ENCODE data around the gene ENTPD6.

Gene ENTPD6

DNA sequence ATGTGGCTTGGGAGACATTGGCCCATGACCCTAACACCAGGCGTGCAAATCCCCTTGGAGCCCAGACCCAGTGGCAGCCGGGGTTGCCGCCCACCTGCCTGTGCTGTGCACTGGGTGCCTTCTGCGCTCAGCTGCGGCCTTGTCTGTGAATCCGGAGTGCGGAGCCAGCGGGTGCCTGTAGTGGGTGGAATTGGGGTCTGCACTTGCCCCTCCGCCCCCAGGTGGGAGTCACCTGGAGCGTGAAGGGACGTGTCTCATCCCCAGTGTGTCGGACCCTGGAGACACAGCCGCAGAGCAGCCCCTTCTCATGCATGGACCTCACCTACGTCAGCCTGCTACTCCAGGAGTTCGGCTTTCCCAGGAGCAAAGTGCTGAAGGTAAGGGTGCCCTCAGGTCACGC lies 29.4 kb downstream of the ENTPD6 start:
- Mint-ChIP-seq H3K36me3 (ENCODE audit: low read depth) (no peaks in the 10 kb centered on the region), H3K27me3 (ENCODE audit: low read depth) (no peaks in the 10 kb centered on the region), H3K27ac (no peak overlapping the region), H3K9me3 (no peaks in the 10 kb centered on the region), H3K4me1 (peaks cover 7% of the 10 kb centered on the region), H3K4me3 (no peak overlapping the region)
- no peak for TF ChIP-seq CTCF (IDR thresholded peaks at IDR 0.05; ENCODE audit: unreplicated experiment in 3 of 3)

- no peak for TF ChIP-seq CTCF (IDR thresholded peaks at IDR 0.05; ENCODE audit: unreplicated experiment in 3 of 3)
- Mint-ChIP-seq H3K4me1 (peaks cover 12% of the 10 kb centered on the region), H3K27me3 (ENCODE audit: low read depth) (no peaks in the 10 kb centered on the region), H3K4me3 (no peak overlapping the region), H3K36me3 (ENCODE audit: low read depth) (no peaks in the 10 kb centered on the region), H3K27ac (no peak overlapping the region), H3K9me3 (no peaks in the 10 kb centered on the region)
Measured at GRCh38 chr20:25225642-25226432, 30.3 kb downstream of the ENTPD6 start.

DNA sequence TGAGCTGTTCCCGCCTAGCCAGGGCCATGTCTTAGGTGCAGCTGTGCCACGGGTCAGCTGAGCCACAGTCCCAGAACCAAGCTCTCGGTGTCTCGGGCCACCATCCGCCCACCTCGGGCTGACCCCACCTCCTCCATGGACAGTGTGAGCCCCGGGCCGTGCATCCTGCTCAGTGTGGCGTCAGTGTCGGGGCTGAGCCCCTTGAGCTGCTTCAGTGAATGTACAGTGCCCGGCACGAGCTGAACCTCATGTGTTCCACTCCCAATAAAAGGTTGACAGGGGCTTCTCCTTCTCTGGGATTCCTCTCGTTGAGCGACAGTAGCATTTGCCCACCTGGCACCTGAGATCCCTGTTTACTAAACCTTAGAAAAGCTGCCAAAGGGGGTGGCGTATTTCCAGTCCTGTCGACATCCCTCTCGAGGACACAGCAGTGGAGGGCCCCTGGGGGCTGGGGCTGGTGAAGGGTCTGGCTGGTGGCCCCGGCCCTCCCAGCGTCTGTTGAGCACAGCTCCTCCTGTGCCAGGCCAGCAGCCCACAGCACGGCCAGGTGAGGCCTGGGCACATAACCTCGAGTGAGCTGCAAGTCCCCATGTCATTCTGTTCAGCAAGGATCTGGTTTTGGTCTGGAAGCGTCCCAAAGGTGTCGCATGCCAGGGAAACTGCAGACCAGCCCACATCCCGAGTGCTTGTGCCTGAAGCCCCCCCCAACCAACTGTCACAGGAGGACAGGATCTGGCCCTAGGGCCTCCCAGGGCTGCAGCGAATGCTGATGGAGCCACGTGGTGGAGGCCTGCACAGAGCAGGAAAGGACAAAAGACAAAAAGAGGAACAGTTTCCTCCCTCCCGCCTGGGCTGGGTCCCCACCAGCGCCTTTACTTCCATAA lies 31.2 kb downstream of the ENTPD6 start:
- no peaks in the 10 kb centered on the region for H3K36me3 Mint-ChIP-seq (ENCODE audit: low read depth)
- H3K4me3 Mint-ChIP-seq, result no peak overlapping the region
- TF ChIP-seq CTCF (IDR thresholded peaks at IDR 0.05; ENCODE audit: unreplicated experiment in 3 of 3), result no peak
- H3K4me1 Mint-ChIP-seq, result peaks cover 12% of the 10 kb centered on the region
- H3K9me3 Mint-ChIP-seq, result no peaks in the 10 kb centered on the region
- no peaks in the 10 kb centered on the region for H3K27me3 Mint-ChIP-seq (ENCODE audit: low read depth)
- no peak overlapping the region for H3K27ac Mint-ChIP-seq

- Mint-ChIP-seq H3K4me3 (no peak overlapping the region), H3K4me1 (peaks cover 12% of the 10 kb centered on the region)
- no peak for TF ChIP-seq CTCF (IDR thresholded peaks at IDR 0.05; ENCODE audit: unreplicated experiment in 3 of 3)
Measured at GRCh38 chr20:25227317-25227831, 31.9 kb downstream of the ENTPD6 start.

GRCh38 chr20:25229486-25230165 lies 34.1 kb downstream of the ENTPD6 start:
- TF ChIP-seq CTCF (IDR thresholded peaks at IDR 0.05; ENCODE audit: unreplicated experiment in 3 of 3), result no peak
- H3K9me3 Mint-ChIP-seq, result no peaks in the 10 kb centered on the region
- no peak overlapping the region for H3K4me3 Mint-ChIP-seq
- H3K27ac Mint-ChIP-seq, result no peak overlapping the region
- H3K4me1 Mint-ChIP-seq, result peaks cover 30% of the 10 kb centered on the region
- no peaks in the 10 kb centered on the region for H3K36me3 Mint-ChIP-seq (ENCODE audit: low read depth)
- no peaks in the 10 kb centered on the region for H3K27me3 Mint-ChIP-seq (ENCODE audit: low read depth)

More at GRCh38 chr20:25227317-25227831, 31.9 kb downstream of the ENTPD6 start:
- H3K27me3 Mint-ChIP-seq (ENCODE audit: low read depth), result no peaks in the 10 kb centered on the region
- H3K36me3 Mint-ChIP-seq (ENCODE audit: low read depth), result no peaks in the 10 kb centered on the region
- no peaks in the 10 kb centered on the region for H3K9me3 Mint-ChIP-seq
- no peak overlapping the region for H3K27ac Mint-ChIP-seq

Data from nephron (organoid).